Mammary epithelial cell (primary cell): Measurements from ENCODE around the gene CPA4.

ENCODE experiments used
- EZH2 ChIP-seq: IDR thresholded peaks from 2 replicates; pipeline ENCODE4 v1.6.1; 2012; ENCODE audit warnings: low read length, inconsistent platforms, borderline replicate concordance
- TF ChIP-seq, protein P1 (sequence below), 2 donors: IDR thresholded peaks in 1 of 2; conservative IDR thresholded peaks in 1 of 2; 2 replicates each; pipeline ENCODE4 v1.5.1; 2011 to 2012; ENCODE audit warnings: inconsistent platforms in 2 of 2, low read length in 2 of 2, mild to moderate bottlenecking in 2 of 2, control low read depth in 1 of 2, low read depth in 1 of 2; ENCODE audit not compliant: insufficient read depth in 1 of 2; ENCODE audit errors: extremely low read depth in 1 of 2

DNA sequence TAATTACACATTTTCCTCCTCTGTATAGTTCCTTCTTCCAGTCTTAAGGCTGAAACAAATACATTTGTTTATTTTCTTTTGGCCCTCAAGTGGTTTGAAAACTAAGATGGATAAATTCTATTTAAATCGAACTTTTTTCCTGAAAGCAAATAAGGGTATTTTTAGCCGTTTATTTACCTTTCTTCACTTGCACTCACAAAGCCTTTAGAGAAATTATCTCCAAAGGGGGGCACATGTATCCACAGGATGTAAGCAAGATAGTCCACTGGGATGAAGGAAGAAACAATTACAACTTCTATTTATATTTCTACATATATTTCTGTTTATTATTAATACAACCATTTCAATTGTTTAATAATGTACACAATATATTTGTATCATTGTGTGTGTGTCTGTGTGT, 10.2 kb downstream of the CPA4 start:
- TF ChIP-seq, protein P1, sequence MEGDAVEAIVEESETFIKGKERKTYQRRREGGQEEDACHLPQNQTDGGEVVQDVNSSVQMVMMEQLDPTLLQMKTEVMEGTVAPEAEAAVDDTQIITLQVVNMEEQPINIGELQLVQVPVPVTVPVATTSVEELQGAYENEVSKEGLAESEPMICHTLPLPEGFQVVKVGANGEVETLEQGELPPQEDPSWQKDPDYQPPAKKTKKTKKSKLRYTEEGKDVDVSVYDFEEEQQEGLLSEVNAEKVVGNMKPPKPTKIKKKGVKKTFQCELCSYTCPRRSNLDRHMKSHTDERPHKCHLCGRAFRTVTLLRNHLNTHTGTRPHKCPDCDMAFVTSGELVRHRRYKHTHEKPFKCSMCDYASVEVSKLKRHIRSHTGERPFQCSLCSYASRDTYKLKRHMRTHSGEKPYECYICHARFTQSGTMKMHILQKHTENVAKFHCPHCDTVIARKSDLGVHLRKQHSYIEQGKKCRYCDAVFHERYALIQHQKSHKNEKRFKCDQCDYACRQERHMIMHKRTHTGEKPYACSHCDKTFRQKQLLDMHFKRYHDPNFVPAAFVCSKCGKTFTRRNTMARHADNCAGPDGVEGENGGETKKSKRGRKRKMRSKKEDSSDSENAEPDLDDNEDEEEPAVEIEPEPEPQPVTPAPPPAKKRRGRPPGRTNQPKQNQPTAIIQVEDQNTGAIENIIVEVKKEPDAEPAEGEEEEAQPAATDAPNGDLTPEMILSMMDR (conservative IDR thresholded peaks at IDR 0.05 in 1 of 2, IDR thresholded peaks at IDR 0.05 in 1 of 2; ENCODE audit: extremely low read depth in 1 of 2, insufficient read depth in 1 of 2, low read depth in 1 of 2, low read length in 2 of 2) = no peak
- no peak for TF ChIP-seq EZH2
